Left ventricle myocardium inferior (tissue), 1 donor: Measurements from ENCODE around the gene PLEKHA8. TPM values are rescaled to one million over a fixed set of nuclear protein-coding genes. Genes with fewer than 3 reads are reported as not detected.

Experiments
- DNase-seq: peaks from one replicate; pipeline ENCODE4 v3.0.0-alpha.2; 2020
- H3K27ac ChIP-seq: fragments of 200-600 bp; replicated peaks from 2 replicates; pipeline ENCODE4 v1.8.0; 2021
- H3K27me3 ChIP-seq: fragments of 200-600 bp; 2 replicates; pipeline ENCODE4 v1.8.0; 2021; ENCODE audit warnings: low read depth
- H3K36me3 ChIP-seq: fragments of 200-600 bp; 2 replicates; pipeline ENCODE4 v1.8.0; 2021
- H3K4me1 ChIP-seq: fragments of 200-600 bp; 2 replicates; pipeline ENCODE4 v1.8.0; 2021
- H3K4me3 ChIP-seq: fragments of 200-600 bp; 2 replicates; pipeline ENCODE4 v1.8.0; 2021; ENCODE audit warnings: mild to moderate bottlenecking, moderate library complexity
- H3K9me3 ChIP-seq: fragments of 200-600 bp; replicated peaks from 2 replicates; pipeline ENCODE4 v1.8.0; 2021
- intact Hi-C: fragments of 100-400 bp; cut with micrococcal nuclease; formaldehyde crosslinking; loops from one replicate; pipeline ENCODE4 v1.11.0; 2022
- total RNA-seq: library from RNA; stranded (reverse); fragmentation: NEBNext Ultra II Directional; extraction: Animal tissue kit (Norgen Biotek cat#: 25700); gene quantifications from one replicate; pipeline ENCODE4 v1.2.1, GENCODE V29; 2021
- TF ChIP-seq, protein P1 (sequence below): fragments of 200-600 bp; IDR thresholded peaks from 2 replicates; pipeline ENCODE4 v1.8.0; 2021; ENCODE audit warnings: antibody characterized with exemption, mild to moderate bottlenecking, borderline replicate concordance
- donor health status: DM: no; HTN: yes; CAD: no; lungs with severe emphysema.

Gene PLEKHA8
- total RNA-seq, 1 donor from 2014 or later: 3.3 TPM

DNA sequence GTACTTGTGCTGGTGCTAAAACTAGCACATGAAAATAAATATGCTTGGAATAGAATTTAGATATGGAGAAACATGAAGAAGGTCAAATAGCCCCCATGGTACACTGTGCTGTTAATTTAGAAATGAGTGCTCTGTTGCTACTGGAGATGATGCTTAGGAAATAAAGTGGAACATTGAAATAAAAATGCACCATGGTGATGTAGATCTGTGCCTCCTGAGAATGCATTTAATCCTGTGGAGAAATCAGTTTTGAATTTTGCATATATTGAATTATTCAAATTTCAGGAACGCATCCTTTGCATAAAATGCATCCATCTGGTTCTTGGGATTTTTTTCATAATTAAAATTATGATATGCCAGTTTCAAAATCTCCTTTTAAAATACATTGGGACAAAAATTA lies 44.5 kb downstream of the PLEKHA8 start:
- H3K4me1 ChIP-seq: peaks cover 25% of the 10 kb centered on the region
- TF ChIP-seq, protein P1, sequence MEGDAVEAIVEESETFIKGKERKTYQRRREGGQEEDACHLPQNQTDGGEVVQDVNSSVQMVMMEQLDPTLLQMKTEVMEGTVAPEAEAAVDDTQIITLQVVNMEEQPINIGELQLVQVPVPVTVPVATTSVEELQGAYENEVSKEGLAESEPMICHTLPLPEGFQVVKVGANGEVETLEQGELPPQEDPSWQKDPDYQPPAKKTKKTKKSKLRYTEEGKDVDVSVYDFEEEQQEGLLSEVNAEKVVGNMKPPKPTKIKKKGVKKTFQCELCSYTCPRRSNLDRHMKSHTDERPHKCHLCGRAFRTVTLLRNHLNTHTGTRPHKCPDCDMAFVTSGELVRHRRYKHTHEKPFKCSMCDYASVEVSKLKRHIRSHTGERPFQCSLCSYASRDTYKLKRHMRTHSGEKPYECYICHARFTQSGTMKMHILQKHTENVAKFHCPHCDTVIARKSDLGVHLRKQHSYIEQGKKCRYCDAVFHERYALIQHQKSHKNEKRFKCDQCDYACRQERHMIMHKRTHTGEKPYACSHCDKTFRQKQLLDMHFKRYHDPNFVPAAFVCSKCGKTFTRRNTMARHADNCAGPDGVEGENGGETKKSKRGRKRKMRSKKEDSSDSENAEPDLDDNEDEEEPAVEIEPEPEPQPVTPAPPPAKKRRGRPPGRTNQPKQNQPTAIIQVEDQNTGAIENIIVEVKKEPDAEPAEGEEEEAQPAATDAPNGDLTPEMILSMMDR: no peak
- no peaks in the 10 kb centered on the region for H3K27me3 ChIP-seq
- H3K9me3 ChIP-seq: no peaks in the 10 kb centered on the region
- peaks cover 10% of the 10 kb centered on the region for H3K36me3 ChIP-seq
- intact Hi-C loops: no loop called here
- H3K27ac ChIP-seq: no peak overlapping the region
- DNase-seq: no peak
- no peak overlapping the region for H3K4me3 ChIP-seq

DNA sequence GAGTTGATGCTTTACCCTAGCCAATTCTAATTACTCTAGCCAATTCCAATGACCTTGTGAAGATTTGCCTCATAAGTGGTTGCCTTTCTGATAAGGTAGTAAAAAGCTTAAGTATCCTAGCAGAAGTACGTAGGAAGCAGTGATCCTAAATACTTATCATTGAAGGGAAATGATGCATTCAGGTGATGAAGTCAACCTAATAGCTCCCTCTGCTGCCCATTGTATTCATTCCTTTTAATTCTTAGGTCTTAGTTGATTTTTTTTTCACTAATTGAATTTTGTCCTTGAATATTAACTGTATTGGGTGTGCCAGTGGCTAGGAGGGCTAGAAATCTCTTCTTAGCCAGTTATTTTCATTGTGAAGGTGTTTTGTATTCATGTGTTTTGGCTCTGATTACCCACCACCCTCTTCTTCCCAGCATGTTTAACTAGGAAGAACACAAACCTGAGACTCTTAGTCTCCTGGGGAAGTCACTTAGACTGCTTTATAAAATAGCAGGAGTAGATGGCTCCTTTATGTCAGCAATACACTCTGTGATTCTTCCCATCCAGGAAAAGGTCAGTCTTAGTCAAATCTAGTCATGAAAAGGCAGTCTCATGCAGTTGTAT lies 46.3 kb downstream of the PLEKHA8 start:
- Histone ChIP-seq H3K27me3 (no peaks in the 10 kb centered on the region), H3K4me3 (no peak overlapping the region), H3K9me3 (no peaks in the 10 kb centered on the region), H3K36me3 (peaks cover 22% of the 10 kb centered on the region), H3K4me1 (peaks cover 7% of the 10 kb centered on the region), H3K27ac (no peak overlapping the region)
- TF ChIP-seq, protein P1: peak; percentile 53
- no peak for DNase-seq
- intact Hi-C loops: no loop called here

DNA sequence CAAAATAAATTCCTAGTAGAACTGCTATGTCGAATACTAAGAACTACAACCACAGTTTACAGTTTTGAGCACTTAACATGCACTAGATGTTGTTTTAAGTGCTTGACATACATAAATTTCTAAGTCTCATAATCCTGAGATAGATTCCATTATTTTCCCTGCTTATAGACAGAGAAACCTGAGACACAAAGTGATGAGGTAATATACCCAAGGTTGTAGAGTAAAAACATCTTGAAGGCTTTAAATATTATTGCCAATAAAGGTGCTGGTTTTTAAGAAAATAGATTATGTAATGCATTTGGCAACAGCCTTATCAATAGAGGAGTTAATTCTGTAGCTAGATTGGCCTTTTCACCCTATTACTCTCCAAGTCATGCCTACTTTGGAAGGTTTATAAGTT lies 48.2 kb downstream of the PLEKHA8 start:
- no peak for DNase-seq
- no peaks in the 10 kb centered on the region for H3K9me3 ChIP-seq
- intact Hi-C loops: no loop called here
- TF ChIP-seq, protein P1: no peak
- H3K27me3 ChIP-seq: no peaks in the 10 kb centered on the region
- H3K36me3 ChIP-seq: peaks cover 34% of the 10 kb centered on the region
- no peak overlapping the region for H3K4me3 ChIP-seq
- no peak overlapping the region for H3K27ac ChIP-seq
- H3K4me1 ChIP-seq: no peaks in the 10 kb centered on the region

DNA sequence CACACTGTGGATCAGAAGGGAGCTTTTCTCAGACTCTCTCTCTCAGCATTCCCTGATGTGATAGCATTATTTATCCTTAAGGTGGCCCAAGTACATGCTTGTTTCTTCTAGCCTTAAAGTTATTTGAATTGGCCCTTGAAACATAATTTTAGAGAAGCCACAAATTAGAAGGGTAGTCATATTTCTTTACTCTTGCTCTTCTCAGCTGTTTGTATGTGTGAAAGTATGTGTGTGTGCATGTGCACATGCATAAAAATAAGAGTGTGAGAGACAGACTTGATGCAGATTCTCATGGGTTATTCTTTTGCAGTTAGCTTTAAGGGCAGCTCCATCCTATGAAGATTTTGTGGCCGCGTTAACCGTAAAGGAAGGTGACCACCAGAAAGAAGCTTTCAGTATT lies 50.1 kb downstream of the PLEKHA8 start:
- H3K27ac ChIP-seq: no peak overlapping the region
- no peak for DNase-seq
- H3K4me3 ChIP-seq: no peak overlapping the region
- no peaks in the 10 kb centered on the region for H3K4me1 ChIP-seq
- no peaks in the 10 kb centered on the region for H3K9me3 ChIP-seq
- H3K27me3 ChIP-seq: no peaks in the 10 kb centered on the region
- TF ChIP-seq, protein P1: no peak
- intact Hi-C loops: no loop called here
- H3K36me3 ChIP-seq: peaks cover 36% of the 10 kb centered on the region

DNA sequence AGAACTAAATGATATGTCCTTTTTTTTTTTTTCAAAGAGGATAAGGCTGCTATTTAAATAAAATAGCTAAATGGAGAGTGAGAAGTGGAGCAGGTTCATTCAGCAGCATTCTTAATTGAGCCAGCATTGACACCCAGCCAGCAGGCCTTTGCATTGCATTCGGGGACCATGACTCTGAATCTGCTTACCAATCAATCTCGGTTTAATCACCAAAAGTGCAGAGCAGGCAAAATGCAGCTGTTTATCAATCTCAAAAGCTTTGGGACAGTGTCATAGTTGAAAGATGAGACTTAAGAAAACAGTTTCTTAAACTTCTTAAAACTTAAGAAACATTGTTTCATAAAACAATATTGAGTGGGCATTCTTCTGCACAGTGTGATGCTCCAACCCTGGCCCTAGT lies 51.7 kb downstream of the PLEKHA8 start:
- intact Hi-C loops: no loop called here
- H3K27ac ChIP-seq: no peak overlapping the region

More for the DNA sequence above, 51.7 kb downstream of the PLEKHA8 start:
- no peak for DNase-seq
- Histone ChIP-seq H3K4me3 (no peak overlapping the region), H3K9me3 (no peaks in the 10 kb centered on the region), H3K4me1 (no peaks in the 10 kb centered on the region), H3K27me3 (no peaks in the 10 kb centered on the region), H3K36me3 (peaks cover 36% of the 10 kb centered on the region)
- TF ChIP-seq, protein P1: no peak
